Choroid plexus epithelial cell (primary cell): ENCODE data around the gene CADM1.

ENCODE experiments used
- DNase-seq: peaks from one replicate; pipeline ENCODE4 v3.0.0-alpha.2; 2010; ENCODE audit warnings: low read depth
- H3K4me3 ChIP-seq: 2 replicates; pipeline ENCODE4 v1.5.1; 2011; ENCODE audit warnings: low read depth, mild to moderate bottlenecking, control low read depth, low read length, moderate library complexity
- TF ChIP-seq, protein P1 (sequence below): conservative IDR thresholded peaks from 2 replicates; pipeline ENCODE4 v1.5.1; 2011; ENCODE audit warnings: low read depth, mild to moderate bottlenecking, control low read depth, inconsistent platforms, low read length, moderate library complexity

The CADM1 gene

GRCh38 chr11:115525531-115526006 lies 21.4 kb upstream of the CADM1 start:
- TF ChIP-seq, protein P1, sequence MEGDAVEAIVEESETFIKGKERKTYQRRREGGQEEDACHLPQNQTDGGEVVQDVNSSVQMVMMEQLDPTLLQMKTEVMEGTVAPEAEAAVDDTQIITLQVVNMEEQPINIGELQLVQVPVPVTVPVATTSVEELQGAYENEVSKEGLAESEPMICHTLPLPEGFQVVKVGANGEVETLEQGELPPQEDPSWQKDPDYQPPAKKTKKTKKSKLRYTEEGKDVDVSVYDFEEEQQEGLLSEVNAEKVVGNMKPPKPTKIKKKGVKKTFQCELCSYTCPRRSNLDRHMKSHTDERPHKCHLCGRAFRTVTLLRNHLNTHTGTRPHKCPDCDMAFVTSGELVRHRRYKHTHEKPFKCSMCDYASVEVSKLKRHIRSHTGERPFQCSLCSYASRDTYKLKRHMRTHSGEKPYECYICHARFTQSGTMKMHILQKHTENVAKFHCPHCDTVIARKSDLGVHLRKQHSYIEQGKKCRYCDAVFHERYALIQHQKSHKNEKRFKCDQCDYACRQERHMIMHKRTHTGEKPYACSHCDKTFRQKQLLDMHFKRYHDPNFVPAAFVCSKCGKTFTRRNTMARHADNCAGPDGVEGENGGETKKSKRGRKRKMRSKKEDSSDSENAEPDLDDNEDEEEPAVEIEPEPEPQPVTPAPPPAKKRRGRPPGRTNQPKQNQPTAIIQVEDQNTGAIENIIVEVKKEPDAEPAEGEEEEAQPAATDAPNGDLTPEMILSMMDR, result no peak
- no peak for DNase-seq
- H3K4me3 ChIP-seq, result no peak overlapping the region

DNA sequence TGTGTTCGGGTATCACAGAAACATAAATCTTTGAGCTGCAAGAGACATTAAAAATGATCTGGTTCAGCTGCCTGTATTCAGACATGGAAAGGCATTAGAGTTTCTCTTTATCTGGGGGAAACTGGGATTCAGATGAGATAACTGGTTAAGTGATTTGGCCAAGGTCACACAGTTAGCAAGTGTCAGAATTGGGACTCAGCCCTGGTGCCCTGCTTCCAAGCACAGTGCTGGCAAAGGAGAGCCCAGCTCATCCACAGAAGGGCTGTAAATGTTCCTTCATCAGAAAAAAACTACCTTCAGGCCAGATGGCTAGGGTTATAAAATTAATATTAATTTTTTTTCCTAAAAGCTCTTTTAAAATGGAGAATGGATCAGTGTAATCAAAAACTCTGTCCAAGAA lies 20.4 kb upstream of the CADM1 start:
- DNase-seq, result no peak
- TF ChIP-seq, protein P1, result no peak
- H3K4me3 ChIP-seq, result no peak overlapping the region

DNA sequence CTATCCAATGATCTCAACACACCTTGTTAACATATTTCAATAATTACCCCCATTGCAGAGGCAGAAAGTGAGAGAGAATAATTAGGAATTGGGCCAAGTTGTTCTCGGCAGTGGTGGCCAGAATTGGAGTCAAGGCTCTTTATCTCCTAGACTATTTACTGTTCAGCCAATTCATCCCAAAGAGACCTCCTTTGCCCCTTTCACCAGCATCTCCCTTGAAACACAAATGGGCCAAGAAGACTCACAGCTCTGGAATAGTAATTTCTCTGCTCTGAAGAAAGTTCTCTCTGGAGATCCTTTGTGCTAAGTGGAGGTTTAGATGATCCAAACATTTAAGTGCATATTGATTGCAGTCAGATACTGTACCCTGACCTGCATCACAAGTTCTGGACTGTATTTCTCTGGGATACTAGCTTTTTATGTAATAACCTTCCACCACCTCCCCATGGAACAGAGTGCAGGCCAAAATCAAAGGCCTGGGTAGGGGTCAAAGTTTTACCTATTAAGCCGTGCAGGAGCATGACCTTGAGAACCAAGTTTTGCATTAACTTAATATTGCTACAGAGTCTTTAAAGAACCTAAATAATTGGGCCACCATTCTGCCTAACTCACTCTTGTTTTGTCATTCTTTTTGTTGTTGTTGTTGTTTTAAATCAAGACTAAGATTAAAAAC lies 19.6 kb upstream of the CADM1 start:
- no peak for DNase-seq
- TF ChIP-seq, protein P1, result no peak
- no peak overlapping the region for H3K4me3 ChIP-seq

- TF ChIP-seq, protein P1, result no peak
- H3K4me3 ChIP-seq, result no peak overlapping the region
- no peak for DNase-seq
Measured at GRCh38 chr11:115522302-115522701, 18.1 kb upstream of the CADM1 start.

DNA sequence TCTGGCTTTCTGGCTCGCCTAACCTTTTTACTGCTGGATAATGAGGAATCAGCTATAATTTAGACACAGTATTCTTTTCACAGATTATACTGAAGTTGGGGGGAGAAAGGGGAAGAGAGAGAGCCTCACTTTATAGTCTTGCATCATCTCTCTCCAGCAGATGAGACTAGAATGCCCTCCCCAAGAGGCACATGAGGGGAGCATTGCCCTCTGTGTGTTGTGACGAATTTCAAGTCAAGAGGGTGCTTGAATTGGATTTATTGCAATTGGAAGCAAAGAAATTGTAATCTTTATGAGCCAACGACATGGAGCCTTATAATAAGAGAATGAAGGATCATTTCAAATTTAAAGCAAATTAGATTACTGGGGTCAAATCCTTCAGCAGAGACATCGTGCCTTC lies 17.6 kb upstream of the CADM1 start:
- TF ChIP-seq, protein P1, result no peak
- H3K4me3 ChIP-seq, result no peak overlapping the region
- DNase-seq, result no peak

GRCh38 chr11:115518983-115519628 lies 14.9 kb upstream of the CADM1 start:
- TF ChIP-seq, protein P1, result no peak
- DNase-seq, result no peak
- H3K4me3 ChIP-seq, result no peak overlapping the region
